T1000 (cell line): Measurements from ENCODE around the gene ZNF280A.
"Not testable (repeated sequence)": the region's sequence is repeated elsewhere in the genome, so short reads cannot be mapped to it uniquely, and the experiment has no call there.

Experiments
- DNase-seq: peaks from one replicate; lab custom pipeline; 2025; ENCODE audit warnings: mixed read lengths; lab: John Stamatoyannopoulos, UW

Gene ZNF280A

DNA sequence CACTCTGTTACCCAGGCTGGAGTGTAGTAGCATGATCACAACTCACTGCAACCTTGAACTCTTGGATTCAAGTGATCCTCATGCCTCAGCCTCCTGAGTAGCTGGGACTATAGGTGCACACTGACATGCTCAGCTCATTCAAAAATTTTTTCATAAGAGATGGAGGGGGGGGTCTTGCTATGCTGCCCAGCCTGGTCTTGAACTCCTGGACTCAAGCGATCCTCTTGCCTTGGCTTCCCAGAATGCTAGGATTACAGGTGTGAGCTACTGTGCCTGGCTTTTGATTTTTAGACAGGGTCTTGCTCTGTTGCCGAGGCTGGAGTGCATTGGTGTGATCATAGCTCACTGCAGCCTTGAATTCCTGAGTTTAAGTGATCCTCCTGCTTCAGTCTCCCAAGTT is 25.0 kb upstream of the ZNF280A start:
- no peak for DNase-seq

DNA sequence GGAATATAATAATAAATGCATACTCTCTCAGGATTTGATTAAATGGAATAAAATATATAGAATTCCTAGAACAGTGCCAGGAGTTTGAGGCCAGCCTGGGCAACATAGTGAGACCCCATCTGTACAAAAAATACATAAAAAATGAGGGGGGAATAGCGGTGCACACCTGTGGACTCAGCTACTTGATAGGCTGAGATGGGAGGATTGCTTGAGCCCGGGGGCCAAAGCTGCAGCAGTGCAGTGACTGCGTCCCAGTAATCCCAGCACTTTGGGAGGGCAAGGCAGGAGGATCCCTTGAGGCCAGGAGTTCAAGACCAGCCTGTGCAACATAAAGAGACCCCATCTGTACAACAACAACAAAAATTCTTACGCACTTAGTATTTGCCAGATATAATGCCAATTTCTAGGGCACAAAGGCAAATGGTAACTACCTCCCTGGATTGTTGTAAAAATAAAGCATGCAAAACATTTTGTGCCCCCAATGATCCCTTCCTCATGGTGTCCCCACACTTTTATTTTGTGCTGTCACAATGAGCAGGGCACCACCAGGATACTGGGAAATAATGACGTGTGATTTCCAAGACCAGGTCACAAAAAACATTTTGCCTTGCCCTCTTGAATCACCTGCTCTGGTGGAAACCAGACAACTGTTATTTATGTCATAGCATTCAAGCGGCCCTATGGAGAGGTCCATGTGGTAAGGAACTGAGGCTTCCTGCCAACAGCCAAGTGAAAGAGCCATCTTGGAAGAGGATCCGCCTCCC is 18.3 kb upstream of the ZNF280A start:
- DNase-seq = no peak

DNA sequence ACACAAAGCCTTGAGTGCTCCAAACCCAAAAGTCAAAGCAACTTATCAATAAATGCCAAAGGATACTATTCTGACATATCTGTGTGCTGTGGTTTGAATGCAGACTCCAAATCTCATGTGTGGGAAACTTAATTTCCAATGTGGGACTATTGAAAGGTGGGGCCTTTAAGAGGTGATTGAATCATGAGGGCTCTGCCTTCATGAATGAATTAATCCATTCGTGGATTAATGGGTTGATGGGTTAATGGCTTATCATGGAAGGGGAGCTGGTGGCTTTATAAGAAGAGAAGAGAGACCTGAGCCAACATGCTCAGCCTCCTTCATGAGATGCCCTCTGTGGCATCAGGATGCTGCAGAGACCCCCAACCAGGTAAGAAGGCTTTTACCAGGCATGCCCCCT is 16.8 kb upstream of the ZNF280A start:
- no peak for DNase-seq

DNA sequence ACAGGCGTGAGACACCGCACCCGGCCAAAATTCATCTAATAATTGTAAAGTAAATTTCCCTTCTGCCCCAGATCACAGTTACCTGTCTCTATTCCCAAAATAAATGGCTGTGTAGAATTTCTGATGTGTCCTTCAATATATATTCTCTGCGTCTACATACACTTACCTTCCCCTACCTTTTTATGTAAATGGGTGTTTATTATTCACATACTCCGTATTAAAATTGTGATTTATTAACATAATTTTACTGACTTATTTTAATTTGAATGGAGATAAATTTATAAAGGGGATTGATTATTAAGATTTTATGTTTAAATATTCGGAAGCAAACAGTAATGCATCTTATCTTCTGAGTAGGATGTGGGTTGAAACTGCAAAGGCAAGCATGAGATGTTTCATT is 16.4 kb upstream of the ZNF280A start:
- DNase-seq = no peak

DNA sequence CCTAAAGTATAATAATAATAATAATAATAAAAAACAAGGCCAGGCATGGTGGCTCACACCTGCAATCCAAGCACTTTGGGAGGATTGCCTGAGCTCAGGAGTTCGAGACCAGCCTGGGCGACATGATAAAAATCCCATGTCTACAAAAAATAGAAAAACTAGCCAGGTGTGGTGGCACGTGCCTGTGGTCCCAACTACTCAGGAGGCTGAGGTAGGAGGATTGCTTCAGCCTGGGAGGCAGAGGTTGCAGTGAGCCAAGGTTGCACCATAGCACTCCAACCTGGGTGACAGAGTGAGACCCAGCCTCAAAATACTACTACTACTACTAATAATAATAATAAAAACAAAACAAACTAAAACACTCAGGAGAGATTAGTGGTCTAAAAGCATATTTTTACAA is 15.6 kb upstream of the ZNF280A start:
- no peak for DNase-seq

DNA sequence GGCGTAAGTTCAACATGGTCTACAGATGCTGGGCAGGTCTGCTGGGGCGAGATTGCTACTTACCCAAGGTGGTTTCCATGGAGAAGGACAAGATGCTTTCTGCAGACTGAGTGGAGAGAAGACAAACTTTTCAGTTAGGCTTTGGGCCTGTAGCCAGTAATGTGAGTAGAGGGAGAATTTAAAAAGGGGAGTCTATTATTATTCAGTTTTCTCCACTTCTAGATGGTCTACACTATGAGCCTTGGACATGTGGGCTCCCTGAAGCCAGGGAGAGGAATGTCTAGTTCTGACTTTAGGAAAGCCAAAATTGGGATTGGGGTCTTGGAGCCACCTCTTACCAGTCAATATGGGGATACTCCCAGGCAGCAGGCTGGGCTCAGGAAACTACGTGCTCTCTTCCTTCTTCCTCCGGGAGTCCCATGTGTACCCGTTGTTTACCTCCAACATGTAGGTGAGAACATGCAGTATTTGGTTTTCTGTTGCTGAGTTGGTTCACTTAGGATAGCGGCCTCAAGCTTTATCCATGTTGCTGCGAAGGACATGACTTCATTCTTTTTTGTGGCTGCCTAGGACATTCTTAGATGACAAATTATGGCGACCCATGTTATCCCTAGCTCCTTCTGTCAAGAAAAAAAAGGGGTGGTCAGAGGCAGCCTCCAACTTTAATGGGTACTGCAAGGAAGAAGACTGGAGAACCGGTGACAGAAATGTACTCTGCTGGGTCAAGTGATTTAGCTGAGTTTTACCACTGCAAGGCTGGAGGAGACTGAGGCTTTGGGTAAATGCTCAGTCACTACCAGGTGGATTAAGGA is 14.7 kb upstream of the ZNF280A start:
- no peak for DNase-seq

DNA sequence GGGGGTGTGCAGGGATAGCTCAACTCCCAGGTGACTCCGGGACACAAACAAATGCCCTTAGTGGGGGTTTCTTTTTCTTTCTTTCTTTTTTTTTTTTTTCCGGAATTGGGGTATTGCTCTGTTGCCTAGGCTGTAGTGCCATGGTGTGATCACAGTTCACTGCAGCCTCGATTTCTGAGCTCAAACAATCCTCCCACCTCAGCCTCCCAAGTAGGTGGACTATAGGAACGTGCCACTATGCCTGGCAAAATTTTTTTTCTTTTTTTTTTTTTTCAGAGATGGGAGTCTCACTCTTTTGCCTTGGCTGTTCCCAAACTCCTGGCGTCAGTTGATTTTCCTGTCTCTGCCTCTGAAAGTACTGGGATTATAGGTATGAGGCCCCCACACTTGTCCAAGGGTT is 13.8 kb upstream of the ZNF280A start:
- DNase-seq = no peak

DNA sequence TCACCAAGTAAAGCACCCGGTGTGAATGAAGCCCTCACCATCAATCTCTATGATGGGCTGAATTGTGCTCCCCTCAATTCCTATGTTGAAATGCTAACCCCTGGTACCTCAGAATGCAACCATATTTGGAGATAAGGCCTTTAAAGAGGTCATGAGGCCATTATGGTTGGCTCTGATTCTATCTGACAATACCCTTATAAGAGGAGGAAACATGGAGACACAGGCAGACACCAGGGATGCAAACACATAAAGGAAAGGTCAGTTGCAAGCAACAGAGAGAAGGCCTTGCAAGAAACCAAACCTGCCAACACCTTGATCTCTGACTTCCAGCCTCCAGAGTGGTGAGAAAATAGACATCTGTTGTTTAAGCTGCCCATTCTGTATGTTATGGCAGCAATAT is 13.3 kb upstream of the ZNF280A start:
- no peak for DNase-seq

DNA sequence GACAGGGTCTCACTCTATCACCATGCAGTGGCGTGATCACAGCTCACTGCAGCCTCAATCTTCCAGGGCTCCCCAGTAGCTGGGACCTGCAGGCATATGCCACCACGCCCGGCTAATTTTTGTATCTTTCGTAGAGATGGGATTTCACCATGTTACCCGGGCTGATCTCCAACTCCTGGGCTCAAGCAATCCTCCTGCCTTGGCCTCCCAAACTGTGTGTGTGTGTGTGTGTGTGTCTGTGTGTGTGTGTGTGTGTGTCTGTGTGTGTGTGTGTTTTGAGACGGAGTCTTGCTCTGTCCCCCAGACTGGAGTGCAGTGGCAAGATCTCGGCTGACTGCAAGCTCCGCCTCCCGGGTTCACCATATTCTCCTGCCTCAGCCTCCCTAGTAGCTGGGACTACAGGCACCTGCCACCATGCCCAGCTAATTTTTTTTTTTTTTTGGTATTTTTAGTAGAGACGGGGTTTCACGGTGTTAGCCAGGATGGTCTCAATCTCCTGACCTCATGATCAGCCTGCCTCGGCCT is 12.5 kb upstream of the ZNF280A start:
- DNase-seq = not testable (repeated sequence)

DNA sequence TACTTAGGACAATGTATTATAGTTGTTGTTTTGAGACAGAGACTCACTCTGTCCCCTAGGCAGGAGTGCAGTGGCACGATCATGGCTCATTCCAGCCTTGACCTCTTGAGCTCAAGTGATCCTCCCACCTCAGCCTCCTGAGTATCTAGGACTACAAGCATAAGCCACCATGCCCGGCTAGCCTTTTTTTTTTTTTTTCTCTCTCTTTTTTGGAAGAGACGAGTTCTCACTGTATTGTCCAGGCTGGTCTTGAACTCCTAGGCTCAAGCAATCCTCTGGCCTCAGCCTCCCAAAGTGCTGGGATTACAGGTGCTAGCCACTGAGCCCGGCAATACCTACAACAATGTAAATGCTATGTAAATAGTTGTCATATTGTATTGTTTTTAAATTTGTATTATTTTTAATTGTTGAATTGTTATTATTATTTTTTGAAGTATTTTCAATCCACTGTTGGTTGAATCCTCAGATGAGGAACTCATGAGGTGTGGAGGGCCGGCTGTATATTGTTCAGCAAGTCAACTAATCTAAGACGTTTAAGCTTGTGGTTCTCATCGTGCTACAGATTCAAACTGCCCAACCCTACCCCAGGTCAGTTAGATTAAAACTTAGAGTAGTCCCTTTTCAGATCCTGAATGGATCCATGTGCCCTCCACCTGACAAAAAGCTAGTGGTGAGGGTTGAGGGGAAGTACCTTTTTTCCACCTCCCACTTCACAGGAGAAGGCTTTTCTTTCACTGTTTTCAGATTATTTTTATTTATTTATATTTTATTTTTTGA is 11.9 kb upstream of the ZNF280A start:
- DNase-seq = no peak

DNA sequence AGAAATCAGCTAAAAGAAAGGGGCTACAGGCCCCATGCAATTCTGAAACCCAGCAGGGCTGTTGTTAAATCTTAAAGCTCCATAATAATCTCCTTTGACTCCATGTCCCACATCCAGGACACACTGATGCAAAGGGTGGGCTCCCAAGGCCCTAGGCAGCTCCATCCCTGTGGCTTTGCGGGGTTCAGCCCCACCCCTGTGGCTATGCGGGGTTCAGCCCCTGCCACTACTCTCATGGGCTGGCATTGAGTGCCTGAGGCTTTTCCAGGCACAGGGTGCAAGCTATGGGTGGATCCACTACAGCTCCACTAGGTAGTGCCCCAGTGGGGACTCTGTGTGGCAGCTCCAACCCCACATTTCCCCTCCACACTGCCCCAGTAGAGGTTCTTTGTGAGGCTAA is 8.7 kb upstream of the ZNF280A start:
- no peak for DNase-seq

DNA sequence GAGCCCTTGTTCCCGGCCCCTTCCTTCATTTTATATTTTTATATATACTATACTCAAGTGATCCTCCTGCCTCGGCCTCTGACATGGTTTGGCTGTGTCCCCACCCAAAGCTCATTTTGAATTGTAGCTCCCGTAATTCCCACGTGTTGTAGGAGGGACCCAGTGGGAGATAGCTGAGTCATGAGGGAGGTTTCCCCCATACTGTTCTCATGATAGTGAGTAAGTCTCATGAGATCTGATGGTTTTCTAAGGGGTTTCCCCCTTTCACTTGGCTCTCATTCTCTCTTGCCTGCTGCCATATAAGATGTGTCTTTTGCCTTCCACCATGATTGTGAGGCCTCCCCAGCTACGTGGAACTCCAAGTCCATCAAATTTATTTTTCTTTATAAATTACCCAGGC is 7.2 kb upstream of the ZNF280A start:
- DNase-seq = no peak

DNA sequence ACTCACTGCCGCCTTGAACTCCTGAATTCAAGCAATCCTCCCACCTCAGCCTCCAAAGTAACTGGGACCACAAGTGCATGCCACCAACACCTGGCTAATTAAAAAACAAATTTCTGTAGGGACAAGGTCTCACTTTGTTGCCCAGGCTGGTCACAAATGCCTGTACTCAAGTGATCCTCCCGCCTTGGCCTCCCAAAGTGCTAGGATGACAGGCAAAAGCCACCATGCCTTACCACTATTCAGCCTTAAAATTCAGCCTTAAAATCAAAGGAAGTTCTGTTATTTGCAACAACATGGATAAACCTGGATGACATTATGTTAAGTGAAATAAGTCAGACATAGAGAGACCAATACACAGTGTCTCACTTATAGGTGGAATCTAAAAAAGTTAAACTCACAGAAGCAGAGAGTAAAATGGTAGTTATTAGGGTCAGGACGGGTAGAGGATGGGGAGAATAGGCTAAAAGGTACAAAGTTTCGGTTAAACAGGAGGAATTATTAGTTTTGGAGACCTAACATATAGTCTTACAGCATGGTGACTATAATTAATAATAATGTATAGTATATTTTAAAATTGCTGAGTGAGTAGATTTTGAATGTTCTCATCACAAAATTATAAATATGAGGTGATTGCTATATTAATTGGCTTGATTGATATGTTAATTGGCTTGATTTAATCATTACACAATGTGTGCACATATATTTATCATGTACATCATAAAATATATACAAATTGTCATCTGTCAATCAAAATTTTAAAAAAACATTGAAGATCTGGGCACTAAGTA is 6.2 kb upstream of the ZNF280A start:
- no peak for DNase-seq

DNA sequence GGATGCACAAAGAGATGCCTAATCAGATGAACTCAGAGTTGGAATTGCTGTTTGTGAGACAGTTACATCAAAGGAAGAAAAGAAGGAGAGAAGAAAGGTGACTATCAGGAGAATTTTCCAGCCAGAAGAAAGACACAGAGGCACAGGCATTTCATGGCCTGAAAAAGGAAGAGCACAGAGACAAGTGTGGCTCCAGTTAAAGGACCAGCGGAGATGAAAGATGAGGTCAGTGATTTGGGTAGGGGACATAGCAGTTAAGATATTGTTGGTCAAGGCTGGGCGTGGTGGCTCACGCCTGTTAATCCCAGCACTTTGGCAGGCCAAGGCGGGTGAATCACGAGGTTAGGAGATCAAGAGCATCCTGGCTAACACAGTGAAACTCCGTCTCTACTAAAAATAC is 3.4 kb upstream of the ZNF280A start:
- no peak for DNase-seq

DNA sequence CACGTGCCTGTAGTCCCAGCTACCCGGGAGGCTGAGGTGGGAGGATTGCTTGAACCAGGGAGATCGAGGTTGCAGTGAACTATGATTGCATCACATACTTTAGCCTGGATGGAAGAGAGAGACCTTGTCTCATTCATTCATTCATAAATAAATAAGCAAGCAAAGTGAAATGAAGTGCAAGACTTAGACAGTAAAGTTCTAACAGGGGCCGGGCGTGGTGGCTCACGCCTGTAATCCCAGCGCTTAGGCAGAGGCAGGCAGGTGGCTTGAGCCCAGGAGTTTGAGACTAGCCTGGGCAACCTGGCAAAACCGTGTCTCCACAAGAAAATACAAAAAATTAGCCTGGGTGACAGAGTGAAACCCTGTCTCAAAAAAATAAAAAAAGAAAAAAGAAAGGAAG is 1.6 kb upstream of the ZNF280A start:
- DNase-seq = no peak

DNA sequence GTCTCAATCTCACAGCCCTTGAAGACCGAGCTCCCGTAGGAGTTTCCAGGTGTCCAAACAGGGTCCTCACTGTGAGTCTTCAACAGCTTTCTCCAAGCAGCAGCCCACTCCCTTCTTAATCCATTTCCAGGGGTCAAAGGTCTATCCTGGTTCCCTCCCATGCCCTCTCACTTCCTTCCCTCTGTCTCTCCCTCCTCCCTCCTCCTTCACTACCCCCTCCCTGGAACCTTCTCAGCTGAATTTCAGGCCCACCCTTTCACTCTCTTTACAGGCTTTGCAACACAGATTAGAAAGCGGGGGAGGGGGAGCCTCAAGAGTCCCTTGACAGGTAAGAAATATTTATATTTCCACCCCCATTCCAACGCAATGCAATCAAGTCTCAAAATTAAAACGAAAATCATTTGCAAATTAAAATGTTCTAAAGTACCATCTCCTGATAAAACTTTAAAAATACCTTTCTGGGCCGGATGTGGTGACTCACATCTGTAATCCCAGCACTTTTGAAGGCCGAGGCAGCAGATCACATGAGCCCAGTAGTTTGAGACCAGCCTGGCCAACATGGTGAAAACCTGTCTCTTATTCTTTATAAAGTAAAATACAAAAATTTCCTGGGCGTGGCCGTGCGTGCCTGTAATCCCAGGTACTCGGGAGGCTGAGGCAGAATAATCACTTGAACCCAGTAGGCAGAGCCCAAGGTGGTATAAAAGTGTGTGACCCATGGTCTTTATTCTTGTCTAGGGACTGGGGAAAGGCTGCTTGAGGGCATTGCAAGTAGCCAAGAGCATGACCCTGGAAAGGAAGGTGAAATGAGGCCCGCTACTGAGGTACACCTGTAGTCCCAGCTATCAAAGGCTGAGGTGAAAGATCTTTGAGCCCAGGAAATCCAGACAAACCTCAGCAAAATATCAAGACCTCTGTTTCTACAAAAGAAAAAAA is 865 bp upstream of the ZNF280A start:
- no peak for DNase-seq

DNA sequence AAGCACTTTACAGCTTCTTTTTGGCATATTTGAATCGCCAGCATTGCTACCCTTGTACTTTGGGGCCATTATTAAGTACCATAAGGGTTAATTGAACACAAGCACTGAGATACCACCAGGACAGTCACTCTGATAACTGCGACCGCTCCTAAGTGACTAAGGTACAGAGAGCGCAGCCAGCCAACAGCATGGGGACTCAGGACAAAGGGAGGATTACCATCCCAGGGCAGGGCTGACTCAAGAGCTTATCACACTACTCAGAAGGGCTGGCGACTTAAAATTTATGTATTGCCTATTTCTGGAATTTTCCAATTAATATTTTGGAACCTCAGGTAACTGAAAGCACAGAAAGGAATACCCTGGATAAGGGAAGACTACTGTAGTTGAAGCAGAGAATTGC is 479 bp downstream of the ZNF280A start:
- no peak for DNase-seq

DNA sequence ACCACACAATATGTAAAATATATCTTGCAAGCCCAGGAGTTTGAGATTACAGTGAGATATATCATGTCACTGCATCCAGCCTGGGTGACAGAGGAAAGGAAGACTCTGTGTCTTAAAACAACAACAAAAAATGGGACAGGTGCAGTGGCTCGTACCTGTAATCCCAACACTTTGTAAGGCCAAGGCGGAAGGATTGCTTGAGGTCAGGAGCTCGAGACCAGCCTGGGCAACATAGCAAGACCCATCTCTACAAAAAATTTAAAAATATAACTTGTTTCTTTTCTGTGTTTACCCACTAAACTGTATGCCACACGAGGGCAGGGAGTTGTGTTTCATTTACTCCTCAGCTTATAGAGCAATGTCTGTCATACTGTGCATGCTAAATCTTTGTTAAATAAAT is 3.1 kb downstream of the ZNF280A start:
- DNase-seq = no peak

DNA sequence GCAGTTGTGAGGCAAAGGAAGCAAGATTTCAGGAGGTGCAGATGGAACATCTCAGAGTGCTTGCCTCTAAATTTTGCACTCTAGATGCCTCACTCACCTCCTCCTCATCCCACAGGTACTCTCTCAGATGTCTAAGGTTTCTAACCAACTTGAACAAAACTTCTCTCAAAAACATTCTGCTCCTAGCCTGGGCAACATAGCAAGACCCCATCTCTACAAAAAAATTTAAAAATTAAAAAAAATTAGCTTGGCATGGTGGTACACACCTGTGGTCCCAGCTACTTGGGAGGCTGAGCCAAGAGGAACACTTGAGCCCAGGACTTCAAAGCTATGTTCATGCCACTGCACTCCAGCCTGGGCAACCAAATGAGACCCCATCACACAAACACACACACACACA is 4.2 kb downstream of the ZNF280A start:
- DNase-seq = no peak

DNA sequence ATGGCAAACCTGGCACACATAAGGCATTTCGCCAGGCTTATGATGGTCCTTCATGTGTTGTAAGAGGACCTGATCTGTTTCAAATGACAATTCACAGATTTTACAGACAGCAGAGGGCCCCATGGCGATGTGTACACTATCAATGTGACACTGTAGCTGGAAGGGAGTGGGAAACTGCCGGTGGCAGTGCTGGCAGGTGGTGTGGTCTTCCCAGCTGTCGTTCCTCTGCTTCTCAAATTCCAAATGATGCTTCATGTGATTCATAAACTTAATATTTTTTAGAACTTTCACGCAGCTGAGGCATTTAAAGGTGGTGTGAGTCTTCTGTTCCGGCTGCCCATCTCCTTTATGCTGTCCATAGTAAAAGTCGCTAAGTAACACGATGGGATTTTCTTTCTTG is 5.6 kb downstream of the ZNF280A start:
- not testable (repeated sequence) for DNase-seq

DNA sequence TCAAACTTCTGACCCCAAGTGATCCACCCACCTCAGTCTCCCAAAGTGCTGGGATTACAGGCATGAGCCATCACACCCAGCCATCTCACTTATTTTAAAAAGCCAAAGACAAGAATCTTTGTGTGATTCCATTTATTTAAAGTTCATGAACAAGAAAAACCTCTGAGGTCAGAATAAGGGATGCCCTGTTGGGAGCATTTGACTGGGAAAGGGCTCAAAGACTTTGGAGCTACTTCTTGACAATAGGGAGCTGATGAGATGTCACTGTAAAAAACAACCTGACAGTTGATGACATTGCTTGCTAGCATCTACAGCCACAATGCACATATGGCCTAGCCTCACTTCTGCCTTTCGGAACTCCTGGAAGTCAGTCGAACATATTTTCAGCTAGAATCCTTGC is 6.5 kb downstream of the ZNF280A start:
- no peak for DNase-seq
